GM21723 (cell line): ENCODE data around the gene PLAU.
"Not testable (repeated sequence)": the region's sequence is repeated elsewhere in the genome, so short reads cannot be mapped to it uniquely, and the experiment has no call there.

Experiments used
- ATAC-seq: cut with Tn5 transposase; IDR thresholded peaks from one replicate; pipeline ENCODE4 v1.9.1; 2021; ENCODE audit warnings: mild to moderate bottlenecking, moderate library complexity; ENCODE audit not compliant: unreplicated experiment

PLAU gene

DNA sequence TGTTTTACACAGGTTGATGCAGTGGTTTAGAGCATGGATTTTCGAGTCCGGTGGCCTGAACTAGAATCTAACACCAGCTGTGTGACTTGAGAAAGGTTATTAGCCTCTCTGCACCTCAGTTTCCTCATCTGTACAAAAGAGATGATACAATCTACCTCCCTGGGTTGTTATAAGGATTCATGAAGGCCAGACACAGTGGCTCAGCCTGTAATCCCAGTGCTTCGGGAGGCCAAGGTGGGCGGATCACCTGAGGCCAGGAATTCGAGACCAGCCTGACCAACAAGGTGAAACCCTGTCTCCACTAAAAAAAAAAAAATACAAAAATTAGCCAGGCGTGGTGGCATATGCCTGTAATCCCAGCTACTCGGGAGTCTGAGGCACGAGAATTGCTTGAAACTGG lies 8.5 kb downstream of the PLAU start:
- not testable (repeated sequence) for ATAC-seq

DNA sequence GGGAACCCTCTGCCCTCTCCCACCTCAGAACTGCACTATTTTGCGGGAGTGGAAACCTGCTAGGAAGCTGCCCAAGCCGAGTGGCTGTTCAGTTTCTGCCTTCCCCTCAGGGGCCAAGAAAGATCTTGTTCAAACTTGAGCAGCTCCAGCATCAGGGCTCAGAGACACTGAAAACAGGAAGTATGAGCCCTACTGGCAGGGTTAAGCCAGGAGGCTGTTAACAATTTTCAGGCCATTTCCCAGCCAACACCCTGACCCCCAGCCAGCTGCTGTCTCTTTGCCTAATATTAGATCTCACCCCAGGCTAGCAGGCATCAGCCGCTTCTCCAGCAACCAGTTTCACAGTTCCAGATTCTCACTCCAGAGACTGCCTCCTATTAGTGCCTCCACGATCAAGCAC lies 9.2 kb downstream of the PLAU start:
- ATAC-seq, result peak; percentile 71

DNA sequence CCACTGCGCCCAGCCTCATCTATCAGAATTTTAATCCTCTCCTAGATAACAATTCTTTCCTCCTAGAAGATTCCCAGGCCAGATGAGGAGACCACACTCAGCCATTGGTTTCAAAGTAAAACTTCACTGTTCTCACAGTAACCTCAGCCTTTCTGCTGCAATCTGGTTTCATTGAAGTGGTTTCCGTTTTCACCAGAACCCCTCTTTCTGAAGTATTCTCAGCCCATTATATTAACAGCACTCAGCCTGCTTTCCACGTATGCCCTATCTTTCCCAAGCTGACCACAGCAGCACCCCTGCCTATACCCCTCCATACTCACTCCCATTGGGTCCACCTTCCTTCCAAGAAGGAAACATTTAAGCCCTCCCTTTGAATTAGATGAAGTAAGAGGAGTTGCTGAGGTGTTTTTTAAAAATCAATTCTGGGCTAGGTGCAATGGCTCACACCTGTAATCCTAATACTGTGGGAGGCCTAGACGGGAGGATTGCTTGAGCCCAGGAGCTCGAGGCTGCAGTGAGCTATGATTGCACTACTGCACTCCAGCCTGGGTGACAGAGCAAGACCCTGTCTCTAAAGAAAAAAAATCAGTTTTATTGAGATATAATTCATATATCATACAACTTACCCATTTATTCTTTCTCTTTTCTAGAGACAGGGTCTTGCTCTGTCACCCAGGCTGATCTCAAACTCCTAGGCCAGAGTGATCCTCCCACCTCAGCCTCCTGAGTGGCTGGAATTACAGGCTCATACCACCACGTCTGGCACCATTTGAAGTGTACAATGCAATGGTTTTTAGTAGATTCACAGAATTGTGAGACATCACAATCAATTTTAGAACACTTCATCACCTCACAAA lies 11.3 kb downstream of the PLAU start:
- no peak for ATAC-seq

- no peak for ATAC-seq
Observed at GRCh38 chr10:73922864-73923133, 11.9 kb downstream of the PLAU start.

GRCh38 chr10:73923935-73924598 lies 13.1 kb downstream of the PLAU start:
- ATAC-seq, result no peak

- no peak for ATAC-seq
Observed at GRCh38 chr10:73924935-73925334, 14.0 kb downstream of the PLAU start.

- ATAC-seq, result no peak
Observed at GRCh38 chr10:73925539-73925938, 14.6 kb downstream of the PLAU start.

GRCh38 chr10:73926152-73926764 lies 15.3 kb downstream of the PLAU start:
- no peak for ATAC-seq

DNA sequence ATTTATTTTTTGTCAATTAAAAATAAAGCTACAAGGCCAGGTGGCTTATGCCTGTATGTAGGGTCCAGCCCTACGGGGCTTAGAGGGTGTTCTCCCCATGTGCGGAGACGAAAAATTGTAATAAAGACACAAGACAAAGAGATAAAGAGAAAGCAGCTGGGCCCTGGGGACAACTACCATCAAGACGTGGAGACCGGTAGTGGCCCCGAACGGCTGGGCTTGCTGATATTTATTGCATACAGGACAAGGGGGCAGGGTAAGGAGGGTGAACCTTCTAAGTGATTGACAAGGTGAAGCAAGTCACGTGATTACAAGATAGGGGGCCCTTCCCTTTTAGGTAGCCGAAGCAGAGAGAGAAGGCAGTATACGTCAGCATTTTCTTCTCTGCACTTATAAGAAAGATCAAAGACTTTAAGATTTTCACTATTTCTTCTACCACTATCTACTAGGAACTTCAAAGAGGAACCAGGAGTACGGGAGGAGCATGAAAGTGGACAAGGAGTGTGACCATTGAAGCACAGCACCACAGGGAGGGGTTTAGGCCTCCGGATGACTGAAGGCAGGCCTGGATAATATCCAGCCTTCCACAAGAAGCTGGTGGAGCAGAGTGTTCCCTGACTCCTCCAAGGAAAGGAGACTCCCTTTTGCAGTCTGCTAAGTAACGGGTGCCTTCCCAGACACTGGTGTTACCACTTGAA lies 19.8 kb downstream of the PLAU start:
- not testable (repeated sequence) for ATAC-seq

DNA sequence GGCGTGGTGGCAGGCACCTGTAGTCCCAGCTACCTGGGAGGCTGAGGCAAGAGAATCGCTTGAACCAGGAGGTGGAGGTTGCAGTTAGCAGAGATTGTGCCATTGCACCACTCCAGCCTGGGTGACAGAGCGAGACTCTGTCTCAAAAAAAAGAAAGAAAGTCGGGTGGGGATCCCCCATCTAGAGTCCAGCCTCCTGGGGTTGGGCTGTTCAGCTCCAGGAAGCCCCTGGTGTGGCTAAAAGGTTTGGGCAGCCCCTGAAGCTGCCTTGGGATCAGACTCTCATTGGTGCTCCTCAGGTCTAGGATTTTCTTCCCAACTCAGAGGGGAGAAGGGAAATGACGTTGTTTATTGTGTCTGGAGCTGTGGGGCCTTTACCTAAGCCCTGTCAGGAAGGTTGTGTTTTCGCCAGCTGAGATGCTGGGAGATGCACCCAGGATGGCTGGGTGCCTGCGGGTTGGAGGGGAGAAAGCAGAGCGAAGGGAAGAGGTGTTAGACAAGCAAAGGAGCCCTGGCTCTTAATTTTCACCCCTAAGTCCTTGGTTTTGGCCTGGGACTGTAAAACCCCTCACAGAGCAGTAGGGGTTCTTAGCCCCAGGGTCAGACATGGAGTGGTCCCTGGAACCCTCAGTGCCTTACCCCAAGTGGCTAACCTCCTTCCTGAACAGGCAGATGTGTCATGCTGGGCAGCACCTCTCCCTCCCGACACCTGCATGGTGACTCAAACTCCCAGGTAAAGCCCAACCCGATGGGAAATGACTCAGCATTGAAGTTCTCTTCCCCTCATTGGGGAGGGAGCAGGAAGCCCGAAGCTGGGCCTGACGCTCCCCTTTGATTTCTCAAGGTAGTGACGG lies 21.1 kb downstream of the PLAU start:
- ATAC-seq, result peak; percentile 63

DNA sequence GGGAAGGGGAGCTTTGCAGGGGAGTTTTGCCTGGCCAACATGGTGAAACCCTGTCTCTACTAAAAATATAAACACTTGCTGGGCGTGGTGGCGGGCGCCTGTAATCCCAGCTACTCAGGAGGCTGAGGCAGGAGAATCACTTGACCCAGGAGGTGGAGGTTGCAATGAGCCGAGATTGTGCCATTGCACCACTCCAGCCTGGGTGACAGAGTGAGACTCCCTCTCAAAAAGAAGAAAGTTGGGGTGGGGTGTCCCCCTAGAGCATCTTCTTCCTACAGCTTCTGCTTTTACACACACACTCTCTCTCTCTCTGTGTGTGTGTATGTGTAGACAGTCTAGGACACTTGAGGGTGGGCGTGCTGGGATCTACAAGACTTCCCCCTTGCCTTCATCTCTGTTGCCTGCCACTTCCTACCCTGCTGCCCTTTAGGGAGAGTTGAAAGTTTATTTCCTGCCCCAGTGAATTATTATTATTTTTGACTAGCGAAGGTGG lies 21.7 kb downstream of the PLAU start:
- peak; percentile 33 for ATAC-seq

GRCh38 chr10:73934074-73934473 lies 23.1 kb downstream of the PLAU start:
- no peak for ATAC-seq

DNA sequence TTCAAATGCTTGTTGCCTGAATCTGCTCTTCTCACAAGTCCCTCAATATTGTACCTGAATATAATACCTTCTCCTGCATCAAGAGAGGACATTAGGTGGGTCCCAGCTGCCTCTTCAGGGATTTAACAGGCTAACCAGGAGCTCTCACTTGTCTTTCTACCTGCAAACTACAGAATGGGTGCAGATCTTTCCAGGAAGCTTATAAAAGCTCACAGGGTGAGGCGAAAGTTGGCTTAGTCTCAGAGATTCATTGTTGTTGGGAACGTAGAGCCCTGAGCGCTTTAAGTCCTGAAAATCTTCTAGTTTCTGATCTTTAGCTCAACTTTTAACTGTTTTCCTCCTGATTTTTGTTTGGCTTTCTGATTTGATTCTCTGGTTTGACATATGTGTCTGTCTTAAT lies 25.0 kb downstream of the PLAU start:
- no peak for ATAC-seq

- ATAC-seq, result no peak
Observed at GRCh38 chr10:73937333-73938043, 26.6 kb downstream of the PLAU start.

DNA sequence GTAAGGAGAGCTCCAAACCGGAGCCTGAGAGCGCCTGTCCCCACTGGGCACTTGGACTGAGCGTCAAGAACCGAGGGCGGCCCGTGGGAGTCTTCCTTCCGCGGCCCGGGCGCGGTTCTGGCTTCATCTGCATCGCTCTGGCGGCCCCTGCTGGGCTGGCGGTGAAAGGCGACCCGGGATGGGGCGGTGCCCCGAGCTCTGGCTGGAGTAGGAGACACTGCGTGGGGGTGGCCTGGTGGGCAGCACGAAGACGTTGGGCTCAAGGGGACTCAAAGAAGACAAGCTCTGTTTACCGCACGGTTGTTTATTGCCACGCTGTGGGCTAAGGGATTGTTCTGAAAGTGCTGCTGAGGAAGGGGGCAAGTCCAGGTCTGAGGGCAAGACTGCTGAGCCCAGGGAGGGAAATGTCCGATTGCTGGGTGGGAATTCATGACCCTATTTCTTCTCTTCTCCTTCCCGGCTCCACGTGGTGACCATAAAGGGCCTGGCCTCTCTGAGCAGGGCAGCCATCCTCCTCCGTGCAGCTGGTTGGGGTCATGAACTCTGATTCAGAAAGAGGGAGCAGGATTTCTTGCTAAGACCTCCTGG lies 29.8 kb downstream of the PLAU start:
- ATAC-seq, result peak; percentile 72

DNA sequence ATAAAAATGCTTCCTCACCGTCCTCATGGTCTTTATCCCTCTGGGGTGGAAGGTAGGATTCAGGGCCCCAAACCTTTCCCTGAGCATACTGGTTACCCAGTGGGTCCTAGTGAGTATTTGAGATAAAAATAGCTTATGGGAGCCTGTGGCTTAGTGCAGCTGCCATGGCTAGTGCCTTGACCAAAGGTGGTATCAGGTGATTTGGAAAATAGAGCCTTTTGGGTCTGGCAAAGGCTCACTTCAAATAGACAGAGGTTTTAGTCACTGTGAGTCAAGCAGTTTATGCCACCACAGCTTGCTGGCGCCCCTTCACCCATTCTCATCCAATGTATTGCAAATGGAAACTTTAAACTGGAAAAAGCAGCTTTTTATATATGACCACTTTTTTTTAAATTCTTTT lies 30.4 kb downstream of the PLAU start:
- no peak for ATAC-seq

DNA sequence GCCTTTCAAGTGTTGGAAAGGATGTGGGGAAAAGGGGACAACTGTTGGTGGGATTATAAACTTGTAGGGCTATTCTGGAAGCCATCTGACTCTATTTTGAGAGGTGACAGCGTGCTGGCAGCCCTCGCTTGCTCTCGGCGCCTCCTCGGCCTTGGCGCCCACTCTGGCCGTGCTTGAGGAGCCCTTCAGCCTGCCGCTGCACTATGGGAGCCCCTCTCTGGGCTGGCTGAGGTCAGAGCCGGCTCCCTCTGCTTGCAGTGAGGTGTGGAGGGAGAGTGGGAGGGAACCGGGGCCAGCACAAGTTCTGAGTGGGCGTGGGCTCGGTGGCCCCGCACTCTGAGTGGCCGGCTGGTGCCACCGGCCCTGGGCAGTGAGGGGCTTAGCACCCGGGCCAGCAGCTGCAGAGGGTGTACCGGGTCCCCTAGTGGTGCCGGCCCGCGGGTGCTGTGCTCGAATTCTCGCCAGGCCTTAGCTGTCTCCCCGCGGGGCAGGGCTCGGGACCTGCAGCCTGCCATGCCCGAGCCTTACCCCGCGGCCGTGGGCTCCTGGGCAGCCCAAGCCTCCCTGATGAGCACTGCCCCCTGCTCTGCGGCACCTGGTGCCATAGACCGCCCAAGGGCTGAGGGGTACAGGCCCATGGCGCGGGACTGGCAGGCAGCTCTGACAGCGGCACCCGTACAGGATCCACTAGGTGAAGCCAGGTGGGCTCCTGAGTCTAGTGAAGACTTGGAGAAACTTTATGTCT lies 33.6 kb downstream of the PLAU start:
- ATAC-seq, result no peak

GRCh38 chr10:73946253-73947145 lies 35.6 kb downstream of the PLAU start:
- no peak for ATAC-seq
